ENCODE measurements around the gene ZNF287.

The ZNF287 gene

DNA sequence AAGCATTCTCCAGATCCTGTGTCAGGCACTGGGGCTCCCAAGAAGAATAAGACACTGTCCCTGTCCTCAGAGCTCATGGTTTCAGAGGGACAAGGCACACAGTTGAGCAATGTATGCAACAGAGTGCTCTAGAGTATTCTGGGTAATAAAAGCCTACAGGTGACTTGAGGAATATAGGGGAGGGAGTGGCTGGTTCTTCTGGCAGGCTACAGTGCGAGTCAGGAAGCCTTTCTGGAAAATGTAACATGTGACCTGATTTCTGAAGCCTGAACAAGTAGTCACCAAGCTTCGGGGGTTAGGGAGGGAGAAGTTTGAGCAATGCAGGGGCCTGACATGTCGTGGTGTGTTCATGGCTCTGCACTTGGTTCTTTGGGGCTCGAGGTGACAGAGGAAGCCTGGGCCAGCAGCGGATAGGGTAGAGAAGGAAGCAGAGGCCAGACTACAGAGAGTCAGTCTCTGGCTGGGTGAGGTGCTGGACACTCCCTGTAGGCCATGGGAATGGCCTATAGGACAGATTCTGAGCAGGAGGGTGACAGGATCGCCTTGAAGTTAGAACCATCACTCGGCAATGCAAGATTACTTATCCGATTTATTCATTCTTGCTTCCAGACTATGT, 61.0 kb downstream of the ZNF287 start:
- H2AFZ ChIP-seq (ENCODE audit: low read depth, low read length, severe bottlenecking) = no peak overlapping the region

DNA sequence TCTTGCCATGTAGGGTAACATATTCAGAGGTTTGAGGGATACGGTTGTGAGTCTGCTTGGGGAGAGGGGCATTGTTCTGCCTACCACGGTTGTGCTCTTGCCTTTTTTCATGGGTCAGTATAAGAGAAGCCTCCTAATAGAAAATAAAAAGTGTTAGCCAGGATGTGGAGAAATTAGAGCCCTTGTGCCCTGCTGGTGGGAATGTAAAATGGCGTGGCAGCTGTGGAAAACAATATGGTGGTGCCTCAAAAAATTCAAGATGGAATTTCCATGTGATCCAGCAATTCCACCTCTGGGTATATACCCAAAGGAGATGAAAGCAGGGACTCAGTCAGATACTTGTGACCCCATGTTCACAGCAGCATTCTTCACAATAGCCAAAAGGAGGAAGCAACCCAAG, 62.8 kb downstream of the ZNF287 start:
- H3K4me2 ChIP-seq (ENCODE audit: low read depth, low read length, poor library complexity, severe bottlenecking) = no peak overlapping the region
- H3K79me2 ChIP-seq (ENCODE audit: insufficient read depth, low read length) = no peaks in the 10 kb centered on the region
- H3K9ac ChIP-seq (ENCODE audit: low read length) = no peak overlapping the region
- no peak overlapping the region for H2AFZ ChIP-seq (ENCODE audit: low read depth, low read length, severe bottlenecking)
- no peaks in the 10 kb centered on the region for H3F3A ChIP-seq (ENCODE audit: insufficient read depth)
- no peak for TF ChIP-seq CTCF (IDR thresholded peaks at IDR 0.05; ENCODE audit: insufficient read depth, low read length, poor library complexity, severe bottlenecking)
- TF ChIP-seq EZH2phosphoT487 (conservative IDR thresholded peaks at IDR 0.05; ENCODE audit: low read length) = no peak
- H3K27ac ChIP-seq (ENCODE audit: low read depth, low read length) = no peak overlapping the region
- H3K4me3 ChIP-seq (ENCODE audit: insufficient read depth, low read length, poor library complexity, severe bottlenecking) = no peak overlapping the region
- no peaks in the 10 kb centered on the region for H3K36me3 ChIP-seq (ENCODE audit: low read length)
- no peaks in the 10 kb centered on the region for H4K20me1 ChIP-seq (ENCODE audit: low read depth, low read length)
- H3K9me3 ChIP-seq (ENCODE audit: insufficient read depth, low read length) = no peaks in the 10 kb centered on the region
- no peaks in the 10 kb centered on the region for H3K9me2 ChIP-seq (replicated peaks; ENCODE audit: insufficient read depth, low read length)
- no peaks in the 10 kb centered on the region for H3K27me3 ChIP-seq (ENCODE audit: low read length)

More for the DNA sequence above, 61.0 kb downstream of the ZNF287 start:
- no peaks in the 10 kb centered on the region for H3K27me3 ChIP-seq (ENCODE audit: low read length)
- H4K20me1 ChIP-seq (ENCODE audit: low read depth, low read length) = no peaks in the 10 kb centered on the region
- H3K27ac ChIP-seq (ENCODE audit: low read depth, low read length) = no peak overlapping the region
- no peaks in the 10 kb centered on the region for H3K79me2 ChIP-seq (ENCODE audit: insufficient read depth, low read length)
- H3K9me3 ChIP-seq (ENCODE audit: insufficient read depth, low read length) = no peaks in the 10 kb centered on the region
- no peaks in the 10 kb centered on the region for H3F3A ChIP-seq (ENCODE audit: insufficient read depth)
- H3K4me3 ChIP-seq (ENCODE audit: insufficient read depth, low read length, poor library complexity, severe bottlenecking) = no peak overlapping the region
- no peak overlapping the region for H3K4me2 ChIP-seq (ENCODE audit: low read depth, low read length, poor library complexity, severe bottlenecking)
- H3K36me3 ChIP-seq (ENCODE audit: low read length) = no peaks in the 10 kb centered on the region
- H3K9me2 ChIP-seq (replicated peaks; ENCODE audit: insufficient read depth, low read length) = no peaks in the 10 kb centered on the region
- TF ChIP-seq EZH2phosphoT487 (conservative IDR thresholded peaks at IDR 0.05; ENCODE audit: low read length) = no peak
- no peak for TF ChIP-seq CTCF (IDR thresholded peaks at IDR 0.05; ENCODE audit: insufficient read depth, low read length, poor library complexity, severe bottlenecking)
- H3K9ac ChIP-seq (ENCODE audit: low read length) = no peak overlapping the region

DNA sequence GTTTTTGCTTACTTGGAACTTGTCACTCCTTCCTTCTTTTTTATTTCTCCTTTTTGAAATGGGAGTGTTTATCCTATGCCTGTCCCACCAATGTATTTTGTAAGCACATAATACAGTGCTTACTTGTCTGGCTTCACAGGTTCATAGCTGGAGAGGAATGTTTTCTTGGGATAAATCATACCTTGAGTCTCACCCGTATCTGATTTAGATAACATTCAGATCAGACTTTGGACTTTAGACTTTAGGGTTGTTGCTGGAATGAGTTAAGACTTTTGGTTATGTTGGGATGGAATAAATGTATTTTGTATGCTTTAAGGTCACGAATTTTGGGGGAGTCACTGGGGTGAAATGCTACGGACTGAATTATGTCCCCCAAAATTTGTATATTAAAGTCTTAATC, 64.0 kb downstream of the ZNF287 start:
- no peak overlapping the region for H3K27ac ChIP-seq (ENCODE audit: low read depth, low read length)
- H3K79me2 ChIP-seq (ENCODE audit: insufficient read depth, low read length) = no peaks in the 10 kb centered on the region
- no peaks in the 10 kb centered on the region for H3K9me2 ChIP-seq (replicated peaks; ENCODE audit: insufficient read depth, low read length)
- H3K4me2 ChIP-seq (ENCODE audit: low read depth, low read length, poor library complexity, severe bottlenecking) = no peak overlapping the region
- H3F3A ChIP-seq (ENCODE audit: insufficient read depth) = no peaks in the 10 kb centered on the region
- H4K20me1 ChIP-seq (ENCODE audit: low read depth, low read length) = no peaks in the 10 kb centered on the region
- H3K9ac ChIP-seq (ENCODE audit: low read length) = no peak overlapping the region
- no peak overlapping the region for H3K4me3 ChIP-seq (ENCODE audit: insufficient read depth, low read length, poor library complexity, severe bottlenecking)
- no peak overlapping the region for H2AFZ ChIP-seq (ENCODE audit: low read depth, low read length, severe bottlenecking)
- H3K36me3 ChIP-seq (ENCODE audit: low read length) = no peaks in the 10 kb centered on the region
- TF ChIP-seq CTCF (IDR thresholded peaks at IDR 0.05; ENCODE audit: insufficient read depth, low read length, poor library complexity, severe bottlenecking) = no peak
- TF ChIP-seq EZH2phosphoT487 (conservative IDR thresholded peaks at IDR 0.05; ENCODE audit: low read length) = no peak
- no peaks in the 10 kb centered on the region for H3K27me3 ChIP-seq (ENCODE audit: low read length)
- no peaks in the 10 kb centered on the region for H3K9me3 ChIP-seq (ENCODE audit: insufficient read depth, low read length)

Measured in SU-DHL-6 (cell line).